H9 (cell line): ENCODE data around the gene SYNC. TPM values are rescaled to one million over a fixed set of nuclear protein-coding genes. Genes with fewer than 3 reads are reported as not detected.
"Not testable (repeated sequence)": the region's sequence is repeated elsewhere in the genome, so short reads cannot be mapped to it uniquely, and the experiment has no call there.

Source experiments
- DNase-seq: peaks from one replicate; pipeline ENCODE4 v3.0.0-alpha.2; 2017
- H2AFZ ChIP-seq: one replicate; pipeline ENCODE4 v1.6.1; 2013; ENCODE audit warnings: mild to moderate bottlenecking, low read length, control low read depth, moderate library complexity
- H2AK5ac ChIP-seq: 2 replicates; pipeline ENCODE4 v1.6.1; 2013; ENCODE audit warnings: low read length, control low read depth, mixed read lengths; ENCODE audit not compliant: insufficient read length
- H2BK120ac ChIP-seq: one replicate; pipeline ENCODE4 v1.6.1; 2013; ENCODE audit warnings: low read depth, mild to moderate bottlenecking, low read length, control low read depth, inconsistent platforms; ENCODE audit not compliant: poor library complexity, severe bottlenecking
- H2BK12ac ChIP-seq: 2 replicates; pipeline ENCODE4 v1.6.1; 2013; ENCODE audit warnings: low read length, control low read depth, mixed read lengths, low read depth; ENCODE audit not compliant: insufficient read length
- H2BK15ac ChIP-seq: 2 replicates; pipeline ENCODE4 v1.6.1; 2013; ENCODE audit warnings: low read depth, low read length, control low read depth
- H2BK20ac ChIP-seq: one replicate; pipeline ENCODE4 v1.6.1; 2013; ENCODE audit warnings: low read depth, mild to moderate bottlenecking, low read length, control low read depth, inconsistent platforms; ENCODE audit not compliant: poor library complexity, severe bottlenecking
- H2BK5ac ChIP-seq: 2 replicates; pipeline ENCODE4 v1.6.1; 2013; ENCODE audit warnings: low read length, control low read depth, mixed read lengths; ENCODE audit not compliant: insufficient read length
- H3K14ac ChIP-seq: 2 replicates; pipeline ENCODE4 v1.6.1; 2013; ENCODE audit warnings: low read length, control low read depth; ENCODE audit not compliant: insufficient read depth
- H3K18ac ChIP-seq: 2 replicates; pipeline ENCODE4 v1.6.1; 2013; ENCODE audit warnings: low read depth, mild to moderate bottlenecking, mixed read lengths, low read length, control low read depth; ENCODE audit not compliant: insufficient read length
- H3K23ac ChIP-seq: 2 replicates; pipeline ENCODE4 v1.6.1; 2013; ENCODE audit warnings: low read length, control low read depth, mixed read lengths, low read depth; ENCODE audit not compliant: insufficient read length
- H3K23me2 ChIP-seq: 2 replicates; pipeline ENCODE4 v1.6.1; 2013; ENCODE audit warnings: low read depth, mild to moderate bottlenecking, mixed read lengths, low read length, control low read depth; ENCODE audit not compliant: insufficient read length, poor library complexity, severe bottlenecking
- H3K27ac ChIP-seq: 2 replicates; pipeline ENCODE4 v1.5.1; 2013; ENCODE audit warnings: low read length, control low read depth, mixed read lengths, low read depth; ENCODE audit not compliant: insufficient read length
- H3K27me3 ChIP-seq: 2 replicates; pipeline ENCODE4 v1.6.1; 2013; ENCODE audit warnings: low read length, control low read depth, inconsistent platforms; ENCODE audit not compliant: insufficient read depth
- H3K4ac ChIP-seq: 2 replicates; pipeline ENCODE4 v1.6.1; 2013; ENCODE audit warnings: low read depth, mild to moderate bottlenecking, control low read depth, inconsistent platforms, low read length, moderate library complexity
- H3K4me1 ChIP-seq: 2 replicates; pipeline ENCODE4 v1.6.1; 2013; ENCODE audit warnings: low read length, control low read depth, inconsistent platforms; ENCODE audit not compliant: insufficient read depth
- H3K4me2 ChIP-seq: 2 replicates; pipeline ENCODE4 v1.6.1; 2013; ENCODE audit warnings: low read length, control low read depth, mixed read lengths; ENCODE audit not compliant: insufficient read length, insufficient read depth
- H3K56ac ChIP-seq: 2 replicates; pipeline ENCODE4 v1.6.1; 2013; ENCODE audit warnings: low read depth, mild to moderate bottlenecking, mixed read lengths, low read length, control low read depth; ENCODE audit not compliant: insufficient read length
- H3K79me1 ChIP-seq: 2 replicates; pipeline ENCODE4 v1.6.1; 2013; ENCODE audit warnings: low read depth, mild to moderate bottlenecking, moderate library complexity, low read length, control low read depth, inconsistent platforms; ENCODE audit not compliant: insufficient read depth, poor library complexity, severe bottlenecking
- H3K79me2 ChIP-seq: 2 replicates; pipeline ENCODE4 v1.6.1; 2013; ENCODE audit warnings: low read length, control low read depth, inconsistent platforms; ENCODE audit not compliant: insufficient read depth
- H3K9ac ChIP-seq: 2 replicates; pipeline ENCODE4 v1.6.1; 2013; ENCODE audit warnings: low read length, control low read depth, mixed read lengths; ENCODE audit not compliant: insufficient read length; ENCODE audit errors: extremely low read depth
- H3K9me3 ChIP-seq: one replicate; pipeline ENCODE4 v1.6.1; 2013; ENCODE audit warnings: low read depth, low read length, inconsistent platforms; ENCODE audit not compliant: control insufficient read depth
- H3T11ph ChIP-seq: one replicate; pipeline ENCODE4 v1.6.1; 2013; ENCODE audit warnings: mild to moderate bottlenecking, low read length, control low read depth, inconsistent platforms
- H4K20me1 ChIP-seq: one replicate; pipeline ENCODE4 v1.6.1; 2013; ENCODE audit not compliant: control insufficient read depth, insufficient read length, insufficient read depth
- H4K5ac ChIP-seq: 2 replicates; pipeline ENCODE4 v1.6.1; 2013; ENCODE audit warnings: low read depth, mild to moderate bottlenecking, mixed read lengths, low read length, control low read depth; ENCODE audit not compliant: insufficient read length
- H4K8ac ChIP-seq: replicated peaks from 2 replicates; pipeline ENCODE4 v1.6.1; 2013; ENCODE audit warnings: low read length, control low read depth, mixed read lengths, low read depth; ENCODE audit not compliant: insufficient read length
- H4K91ac ChIP-seq: 2 replicates; pipeline ENCODE4 v1.6.1; 2013; ENCODE audit warnings: low read depth, mild to moderate bottlenecking, moderate library complexity, mixed read lengths, low read length, control low read depth; ENCODE audit not compliant: insufficient read length
- H3K27ac Mint-ChIP-seq, 3 experiments: 2 replicates in 2 of 3; 3 replicates in 1 of 3; pipeline ENCODE4 v1.8.0; 2020 to 2021; ENCODE audit warnings: mixed read lengths in 3 of 3, mild to moderate bottlenecking in 1 of 3, moderate library complexity in 1 of 3
- H3K27me3 Mint-ChIP-seq: 2 replicates; pipeline ENCODE4 v1.8.0; 2021; ENCODE audit warnings: low read depth, mild to moderate bottlenecking, moderate library complexity, mixed read lengths
- H3K36me3 Mint-ChIP-seq, 3 experiments: 2 replicates in 2 of 3; 3 replicates in 1 of 3; pipeline ENCODE4 v1.8.0; 2020 to 2021; ENCODE audit warnings: low read depth in 3 of 3, mixed read lengths in 3 of 3; ENCODE audit not compliant: insufficient read depth in 1 of 3
- H3K4me1 Mint-ChIP-seq, 2 experiments: 2 replicates each; pipeline ENCODE4 v1.8.0; 2020; ENCODE audit warnings: mixed read lengths in 2 of 2
- H3K4me3 Mint-ChIP-seq, 2 experiments: 2 replicates in 1 of 2; 3 replicates in 1 of 2; pipeline ENCODE4 v1.8.0; 2020 to 2021; ENCODE audit warnings: mild to moderate bottlenecking in 2 of 2, mixed read lengths in 2 of 2, moderate library complexity in 1 of 2
- H3K9me3 Mint-ChIP-seq, 2 experiments: 2 replicates in 1 of 2; 3 replicates in 1 of 2; pipeline ENCODE4 v1.8.0; 2020; ENCODE audit warnings: mild to moderate bottlenecking in 2 of 2, mixed read lengths in 2 of 2, moderate library complexity in 1 of 2
- WGBS: extraction: QIAGEN DNeasy Blood & Tissue Kit; methylation state at CpG from one replicate; pipeline ENCODE4 v1.1.7; 2013; ENCODE audit warnings: missing lambda C conversion rate, low lambda C conversion rate, mixed read lengths; ENCODE audit not compliant: insufficient read length; ENCODE audit errors: extremely low coverage; 5-methylcytosine and 5-hydroxymethylcytosine counted together
- total RNA-seq: library from RNA; stranded (reverse); gene quantifications from 2 replicates; pipeline ENCODE4 v1.2.1, GENCODE V29; 2021
- TF ChIP-seq, protein P1 (sequence below): fragments of 200-600 bp; sonication (generic); conservative IDR thresholded peaks from 3 replicates; pipeline ENCODE4 v1.8.0; 2021; ENCODE audit warnings: antibody characterized with exemption, mild to moderate bottlenecking

SYNC gene
- total RNA-seq, 1 experiment from 2014 or later: 0.15 TPM

DNA sequence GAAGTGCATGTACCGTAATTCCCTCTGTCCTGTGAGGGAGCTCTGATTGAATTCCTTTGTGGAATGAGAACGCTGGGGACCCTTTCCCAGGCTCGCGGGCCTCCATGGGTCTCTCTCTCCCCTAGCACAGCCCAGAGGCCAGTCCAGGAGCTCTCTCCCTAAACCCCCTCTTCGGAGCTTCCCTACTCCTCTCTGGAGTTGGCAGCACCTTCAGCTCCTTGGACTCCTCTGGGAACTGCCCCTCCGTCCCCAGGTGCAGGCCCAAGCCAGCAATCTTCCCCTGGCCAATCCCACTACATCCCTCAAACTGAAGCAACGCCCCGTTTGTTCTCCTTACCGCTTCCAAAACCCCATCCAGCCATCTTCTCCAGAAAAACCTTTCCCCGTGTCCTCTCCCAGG lies 10.5 kb upstream of the SYNC start:
- H3K9me3 ChIP-seq: no peaks in the 10 kb centered on the region
- H4K8ac ChIP-seq: no peak overlapping the region
- no peak overlapping the region for H4K91ac ChIP-seq
- H3K27me3 ChIP-seq: no peaks in the 10 kb centered on the region
- no peak overlapping the region; the same call in 1 of the 2 replicates for H3K14ac ChIP-seq
- H3K27ac Mint-ChIP-seq: peak overlapping the region in 2 of 3 experiments; percentile 36; a peak in 3 of 7 replicates
- no peak overlapping the region for H2AK5ac ChIP-seq
- H3K27me3 Mint-ChIP-seq: peaks cover 5% of the 10 kb centered on the region
- H3K4me1 ChIP-seq: peaks cover 2% of the 10 kb centered on the region; the same call in 1 of the 2 replicates
- H2BK120ac ChIP-seq: no peak overlapping the region
- H2BK5ac ChIP-seq: no peak overlapping the region
- no peak overlapping the region for H3T11ph ChIP-seq
- no peaks in the 10 kb centered on the region for H3K9me3 Mint-ChIP-seq
- no peaks in the 10 kb centered on the region for H3K79me2 ChIP-seq
- no peaks in the 10 kb centered on the region for H4K20me1 ChIP-seq
- H2AFZ ChIP-seq: no peak overlapping the region
- no peak overlapping the region for H2BK20ac ChIP-seq
- peak overlapping the region in 1 of 2 experiments; percentile 43; a peak in 2 of 5 replicates for H3K4me3 Mint-ChIP-seq
- no peak overlapping the region for H3K4ac ChIP-seq
- no peak overlapping the region for H3K56ac ChIP-seq
- H3K36me3 Mint-ChIP-seq: no peaks in the 10 kb centered on the region
- H4K5ac ChIP-seq: no peak overlapping the region
- H3K27ac ChIP-seq: no peak overlapping the region
- WGBS: no CpG with 5 or more reads among the region's 10 CpGs
- no peak overlapping the region for H3K18ac ChIP-seq
- peaks cover 25 to 31% of the 10 kb centered on the region in 2 experiments for H3K4me1 Mint-ChIP-seq
- no peak overlapping the region for H2BK12ac ChIP-seq
- peaks cover 5% of the 10 kb centered on the region for H3K23me2 ChIP-seq
- H3K23ac ChIP-seq: no peak overlapping the region
- no peak overlapping the region for H3K4me2 ChIP-seq
- TF ChIP-seq, protein P1, sequence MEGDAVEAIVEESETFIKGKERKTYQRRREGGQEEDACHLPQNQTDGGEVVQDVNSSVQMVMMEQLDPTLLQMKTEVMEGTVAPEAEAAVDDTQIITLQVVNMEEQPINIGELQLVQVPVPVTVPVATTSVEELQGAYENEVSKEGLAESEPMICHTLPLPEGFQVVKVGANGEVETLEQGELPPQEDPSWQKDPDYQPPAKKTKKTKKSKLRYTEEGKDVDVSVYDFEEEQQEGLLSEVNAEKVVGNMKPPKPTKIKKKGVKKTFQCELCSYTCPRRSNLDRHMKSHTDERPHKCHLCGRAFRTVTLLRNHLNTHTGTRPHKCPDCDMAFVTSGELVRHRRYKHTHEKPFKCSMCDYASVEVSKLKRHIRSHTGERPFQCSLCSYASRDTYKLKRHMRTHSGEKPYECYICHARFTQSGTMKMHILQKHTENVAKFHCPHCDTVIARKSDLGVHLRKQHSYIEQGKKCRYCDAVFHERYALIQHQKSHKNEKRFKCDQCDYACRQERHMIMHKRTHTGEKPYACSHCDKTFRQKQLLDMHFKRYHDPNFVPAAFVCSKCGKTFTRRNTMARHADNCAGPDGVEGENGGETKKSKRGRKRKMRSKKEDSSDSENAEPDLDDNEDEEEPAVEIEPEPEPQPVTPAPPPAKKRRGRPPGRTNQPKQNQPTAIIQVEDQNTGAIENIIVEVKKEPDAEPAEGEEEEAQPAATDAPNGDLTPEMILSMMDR: no peak
- H3K9ac ChIP-seq: no peak overlapping the region
- H2BK15ac ChIP-seq: no peak overlapping the region
- DNase-seq: peak; percentile 45
- H3K79me1 ChIP-seq: no peaks in the 10 kb centered on the region

DNA sequence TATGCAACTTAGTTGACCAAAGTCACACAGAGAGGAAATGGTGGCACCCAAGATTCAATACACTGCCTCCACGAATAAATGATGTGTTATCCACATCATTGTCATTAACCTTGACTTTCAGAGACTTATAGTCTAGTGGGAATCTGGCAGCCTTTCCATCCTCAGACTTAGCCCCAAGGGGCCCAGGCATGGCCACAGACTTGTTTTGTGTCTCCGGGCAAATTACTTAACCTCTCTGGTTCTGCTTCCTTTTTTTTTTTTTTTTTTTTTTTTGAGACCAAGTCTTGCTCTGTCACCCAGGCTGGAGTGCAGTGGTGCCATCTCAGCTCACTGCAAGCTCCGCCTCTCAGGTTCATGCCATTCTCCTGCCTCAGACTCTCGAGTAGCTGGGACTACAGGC lies 8.7 kb upstream of the SYNC start:
- H3K4me1 Mint-ChIP-seq: peaks cover 14 to 17% of the 10 kb centered on the region in 2 experiments
- H3K4me1 ChIP-seq, H2BK15ac ChIP-seq, H3K36me3 Mint-ChIP-seq, H2AFZ ChIP-seq, H3K9ac ChIP-seq, H4K91ac ChIP-seq, H4K20me1 ChIP-seq, H2BK12ac ChIP-seq, H2BK120ac ChIP-seq, H3K23me2 ChIP-seq, H4K8ac ChIP-seq, H3K4ac ChIP-seq, H3K4me3 Mint-ChIP-seq, H3K14ac ChIP-seq, H3K56ac ChIP-seq, H3K79me2 ChIP-seq, H3K27ac Mint-ChIP-seq, H3K9me3 ChIP-seq, H2BK20ac ChIP-seq, H2AK5ac ChIP-seq, H3K9me3 Mint-ChIP-seq, H3K27me3 ChIP-seq, H2BK5ac ChIP-seq, H3K4me2 ChIP-seq, H3K27ac ChIP-seq, H3K23ac ChIP-seq, DNase-seq, H3K18ac ChIP-seq, H4K5ac ChIP-seq, H3K79me1 ChIP-seq, H3T11ph ChIP-seq: not testable (repeated sequence)
- H3K27me3 Mint-ChIP-seq: peaks cover 11% of the 10 kb centered on the region
- no CpG with 5 or more reads among the region's 4 CpGs for WGBS
